ENCODE data around the gene SLC6A20. TPM values are rescaled to one million over a fixed set of nuclear protein-coding genes. Genes with fewer than 3 reads are reported as not detected.

The SLC6A20 gene
- total RNA-seq, 1 donor from 2014 or later = 2.9 TPM

DNA sequence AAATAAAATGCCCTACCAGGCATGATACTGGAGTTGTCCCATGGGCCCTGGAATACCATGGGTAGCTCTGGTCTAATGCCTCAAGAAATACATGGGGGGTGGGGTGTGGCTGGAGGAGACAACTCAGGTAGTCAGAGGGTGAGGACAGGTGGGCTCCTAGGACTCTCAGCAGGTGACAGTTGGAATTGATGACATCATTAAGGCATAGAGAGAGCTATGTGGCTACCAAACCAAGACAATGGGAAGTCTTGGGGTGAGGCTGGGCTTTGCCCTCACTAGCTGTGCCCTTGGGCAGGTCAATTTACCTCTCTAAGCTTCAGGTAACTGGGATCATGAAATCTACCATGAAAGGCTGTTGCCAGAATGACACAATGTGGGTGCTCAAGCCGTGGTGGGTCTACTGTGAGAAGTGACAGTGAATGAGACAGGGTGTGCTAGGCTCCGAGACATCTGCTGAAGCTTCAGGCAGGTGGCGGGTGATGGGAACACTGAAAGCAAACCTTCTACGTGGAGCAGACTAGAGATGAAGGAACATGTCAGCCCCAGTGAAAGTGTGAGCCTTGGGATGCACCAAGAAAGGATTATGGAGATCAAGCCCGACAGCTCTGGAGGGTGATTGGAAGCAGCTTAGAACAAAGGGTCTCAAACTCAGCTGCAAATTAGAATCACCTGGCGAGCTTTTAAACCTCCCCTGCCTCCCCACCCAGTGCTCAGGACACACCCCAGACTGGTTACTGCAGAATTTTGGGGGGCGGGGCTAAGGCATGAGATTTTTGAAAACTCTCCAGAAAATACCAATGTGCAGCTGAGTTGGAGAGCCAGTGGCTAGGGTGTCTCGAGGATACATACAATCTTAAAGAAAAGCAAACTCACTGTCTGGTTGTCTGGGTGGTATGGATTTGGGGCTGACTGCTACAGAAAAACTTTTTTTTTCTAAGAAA is 21.5 kb downstream of the SLC6A20 start:
- H3K27me3 ChIP-seq = no peaks in the 10 kb centered on the region
- no peaks in the 10 kb centered on the region for H3K9me3 ChIP-seq
- intact Hi-C loops (cut with DNase I) = no loop called here
- H3K4me1 ChIP-seq = no peaks in the 10 kb centered on the region
- H3K4me3 ChIP-seq = no peak overlapping the region
- DNase-seq (ENCODE audit: extremely low spot score in 2 of 2) = peak in 1 of 2 donors; percentile 52
- no peaks in the 10 kb centered on the region for H3K36me3 ChIP-seq
- TF ChIP-seq POLR2A (IDR thresholded peaks at IDR 0.05) (no peak), POLR2AphosphoS5 (IDR thresholded peaks at IDR 0.05; ENCODE audit: insufficient read depth in 1 of 2, low read depth in 1 of 2) (no peak)
- TF ChIP-seq, protein P1, sequence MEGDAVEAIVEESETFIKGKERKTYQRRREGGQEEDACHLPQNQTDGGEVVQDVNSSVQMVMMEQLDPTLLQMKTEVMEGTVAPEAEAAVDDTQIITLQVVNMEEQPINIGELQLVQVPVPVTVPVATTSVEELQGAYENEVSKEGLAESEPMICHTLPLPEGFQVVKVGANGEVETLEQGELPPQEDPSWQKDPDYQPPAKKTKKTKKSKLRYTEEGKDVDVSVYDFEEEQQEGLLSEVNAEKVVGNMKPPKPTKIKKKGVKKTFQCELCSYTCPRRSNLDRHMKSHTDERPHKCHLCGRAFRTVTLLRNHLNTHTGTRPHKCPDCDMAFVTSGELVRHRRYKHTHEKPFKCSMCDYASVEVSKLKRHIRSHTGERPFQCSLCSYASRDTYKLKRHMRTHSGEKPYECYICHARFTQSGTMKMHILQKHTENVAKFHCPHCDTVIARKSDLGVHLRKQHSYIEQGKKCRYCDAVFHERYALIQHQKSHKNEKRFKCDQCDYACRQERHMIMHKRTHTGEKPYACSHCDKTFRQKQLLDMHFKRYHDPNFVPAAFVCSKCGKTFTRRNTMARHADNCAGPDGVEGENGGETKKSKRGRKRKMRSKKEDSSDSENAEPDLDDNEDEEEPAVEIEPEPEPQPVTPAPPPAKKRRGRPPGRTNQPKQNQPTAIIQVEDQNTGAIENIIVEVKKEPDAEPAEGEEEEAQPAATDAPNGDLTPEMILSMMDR (IDR thresholded peaks at IDR 0.05) = no peak
- no peak overlapping the region for H3K27ac ChIP-seq

DNA sequence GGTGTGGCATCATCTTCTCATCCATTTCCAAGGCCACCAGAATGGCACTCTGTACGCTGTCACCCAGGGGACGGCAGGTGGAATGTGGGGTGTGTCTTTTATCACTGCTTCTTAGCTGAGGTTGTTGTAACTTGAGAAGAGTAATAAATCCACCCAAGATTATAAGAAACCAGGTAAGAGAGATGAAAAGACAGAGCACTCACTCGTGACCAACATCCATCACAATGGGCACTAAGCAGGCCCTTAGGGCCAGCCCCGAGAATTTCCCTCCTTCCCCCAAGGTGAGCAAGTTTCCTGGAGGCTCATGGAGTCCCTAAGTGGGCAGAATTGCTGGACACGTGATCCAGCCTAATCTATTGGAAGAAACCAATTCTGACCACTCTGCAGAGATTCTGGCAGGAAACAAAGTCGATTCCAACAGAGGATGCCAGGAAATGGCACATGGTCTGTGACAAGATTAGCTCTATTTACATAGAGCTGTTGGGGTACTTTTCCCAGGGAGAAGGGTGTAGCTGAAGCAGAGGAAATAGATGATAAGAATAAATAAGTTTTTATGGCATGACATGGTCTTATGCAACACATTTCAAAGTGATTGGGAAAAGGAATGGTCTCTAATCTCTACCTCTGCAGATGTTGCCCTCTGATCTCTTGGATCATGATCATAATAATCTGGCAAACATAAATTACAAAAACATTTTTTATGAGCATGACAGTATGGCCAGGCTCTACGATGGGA is 22.5 kb downstream of the SLC6A20 start:
- TF ChIP-seq POLR2A (IDR thresholded peaks at IDR 0.05) (no peak), POLR2AphosphoS5 (IDR thresholded peaks at IDR 0.05; ENCODE audit: insufficient read depth in 1 of 2, low read depth in 1 of 2) (no peak)
- TF ChIP-seq, protein P1 (IDR thresholded peaks at IDR 0.05) = no peak
- Histone ChIP-seq H3K4me3 (no peak overlapping the region), H3K4me1 (no peaks in the 10 kb centered on the region), H3K27ac (no peak overlapping the region), H3K36me3 (no peaks in the 10 kb centered on the region), H3K9me3 (no peaks in the 10 kb centered on the region), H3K27me3 (no peaks in the 10 kb centered on the region)
- intact Hi-C loops (cut with DNase I) = no loop called here
- peak in 1 of 2 donors; percentile 28 for DNase-seq (ENCODE audit: extremely low spot score in 2 of 2)

DNA sequence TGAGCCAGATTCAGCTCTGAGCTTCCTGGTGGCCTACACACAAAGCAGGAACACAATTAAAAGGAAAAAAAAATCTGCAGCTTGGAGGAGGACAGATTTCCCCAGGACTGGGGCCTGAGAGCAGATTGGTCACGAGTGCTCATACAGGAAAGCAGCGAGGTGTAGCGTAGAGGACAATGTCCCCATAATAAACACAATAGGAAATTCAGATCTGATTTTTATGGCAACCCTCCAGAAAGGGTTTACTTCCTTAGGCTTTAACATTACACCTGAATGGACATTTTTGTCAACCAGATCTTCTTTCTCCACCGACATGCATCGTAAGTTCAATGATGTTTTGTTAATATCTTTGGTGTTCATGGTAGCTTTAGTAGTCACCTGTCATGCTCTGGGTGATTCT is 23.3 kb downstream of the SLC6A20 start:
- H3K4me3 ChIP-seq = no peak overlapping the region
- H3K9me3 ChIP-seq = no peaks in the 10 kb centered on the region
- intact Hi-C loops (cut with DNase I) = no loop called here
- TF ChIP-seq POLR2A (IDR thresholded peaks at IDR 0.05) = no peak
- TF ChIP-seq, protein P1 (IDR thresholded peaks at IDR 0.05) = no peak
- TF ChIP-seq POLR2AphosphoS5 (IDR thresholded peaks at IDR 0.05; ENCODE audit: insufficient read depth in 1 of 2, low read depth in 1 of 2) = no peak
- H3K36me3 ChIP-seq = no peaks in the 10 kb centered on the region
- H3K27me3 ChIP-seq = no peaks in the 10 kb centered on the region
- H3K27ac ChIP-seq = no peak overlapping the region
- no peaks in the 10 kb centered on the region for H3K4me1 ChIP-seq
- no peak for DNase-seq (ENCODE audit: extremely low spot score in 2 of 2)

DNA sequence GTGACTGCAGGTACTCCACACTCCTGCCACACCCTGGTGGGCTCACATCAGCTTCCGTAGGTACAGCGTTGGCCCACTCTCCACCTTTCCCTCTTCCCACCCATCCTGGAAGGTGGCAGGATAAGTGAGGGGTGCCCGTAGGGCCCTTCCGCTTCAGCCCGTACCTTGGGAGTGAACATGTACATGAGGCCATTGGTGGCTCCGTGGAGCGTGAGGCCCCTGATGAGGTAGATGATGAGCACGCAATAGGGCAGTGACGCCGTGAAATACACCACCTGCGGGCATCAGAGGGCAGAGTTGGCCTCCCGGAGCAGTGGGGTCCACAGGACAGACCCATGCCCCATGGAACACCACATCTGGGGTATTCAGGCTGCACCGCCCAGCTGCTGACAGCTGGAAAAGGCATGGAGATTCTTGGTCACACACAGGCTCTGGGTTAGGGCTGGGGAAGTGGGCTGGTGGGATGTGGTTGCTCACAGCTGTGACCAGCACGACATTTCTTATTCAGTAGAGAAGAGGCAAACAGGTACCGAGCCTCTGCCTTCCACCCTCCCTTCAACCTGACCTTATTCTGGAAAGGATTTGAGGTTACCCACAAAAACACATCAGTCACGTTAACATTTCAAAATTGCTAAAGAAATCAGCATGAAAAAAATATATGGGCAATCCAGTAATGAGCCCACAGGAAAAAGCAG is 23.8 kb downstream of the SLC6A20 start:
- Histone ChIP-seq H3K4me1 (no peaks in the 10 kb centered on the region), H3K36me3 (no peaks in the 10 kb centered on the region), H3K27ac (no peak overlapping the region), H3K27me3 (no peaks in the 10 kb centered on the region), H3K9me3 (no peaks in the 10 kb centered on the region), H3K4me3 (no peak overlapping the region)
- peak in 1 of 2 donors; percentile 92 for DNase-seq (ENCODE audit: extremely low spot score in 2 of 2)
- TF ChIP-seq, protein P1 (IDR thresholded peaks at IDR 0.05) = no peak
- no peak for TF ChIP-seq POLR2AphosphoS5 (IDR thresholded peaks at IDR 0.05; ENCODE audit: insufficient read depth in 1 of 2, low read depth in 1 of 2)
- TF ChIP-seq POLR2A (IDR thresholded peaks at IDR 0.05) = no peak
- intact Hi-C loops (cut with DNase I) = no loop called here
